ENCODE data around the gene SLC35G3. TPM values are rescaled to one million over a fixed set of nuclear protein-coding genes. Genes with fewer than 3 reads are reported as not detected.
"Not testable (repeated sequence)": the region's sequence is repeated elsewhere in the genome, so short reads cannot be mapped to it uniquely, and the experiment has no call there.

SLC35G3 gene
- not detected in 2 replicates for total RNA-seq (2016; rRNA removed; fragmentation: Illumina TruSeq; extraction: Trizol)
- total RNA-seq (2016; cell fraction: cytosol; rRNA removed; fragmentation: Illumina TruSeq; extraction: Trizol; ENCODE audit: low read depth) = not detected in 2 replicates
- total RNA-seq (2016; cell fraction: insoluble cytoplasmic fraction; rRNA removed; fragmentation: Illumina TruSeq; extraction: Trizol) = not detected in 2 replicates
- not detected in 2 replicates for total RNA-seq (2016; cell fraction: membrane; rRNA removed; fragmentation: Illumina TruSeq; extraction: Trizol)
- total RNA-seq (2016; cell fraction: nucleus; rRNA removed; fragmentation: Illumina TruSeq; extraction: Trizol) = not detected in 2 replicates
- polyA plus RNA-seq (2011; rRNA removed) = not detected in 2 replicates
- not detected in 2 replicates for polyA plus RNA-seq (2011; cell fraction: cytosol; rRNA removed)
- polyA plus RNA-seq (2011; cell fraction: nucleus; rRNA removed) = not detected in 2 replicates
- polyA plus RNA-seq (2012) = not detected in 2 replicates
- not detected in 2 replicates for polyA plus RNA-seq (2016; cell fraction: cytosol; fragmentation: Illumina TruSeq; extraction: Trizol; ENCODE audit: low read depth)
- not detected in 2 replicates for polyA plus RNA-seq (2016; cell fraction: insoluble cytoplasmic fraction; fragmentation: Illumina TruSeq; extraction: Trizol; ENCODE audit: low read depth)
- polyA plus RNA-seq (2016; cell fraction: membrane; fragmentation: Illumina TruSeq; extraction: Trizol; ENCODE audit: low read depth) = not detected in 2 replicates
- not detected in 2 replicates for polyA plus RNA-seq (2016; cell fraction: nucleus; fragmentation: Illumina TruSeq; extraction: Trizol; ENCODE audit: insufficient read depth, low read depth)
- polyA minus RNA-seq (2011; rRNA and poly(A)+ RNA removed; ENCODE audit: low replicate concordance) = not detected in 2 replicates
- not detected in 2 replicates for polyA minus RNA-seq (2011; cell fraction: cytosol; rRNA and poly(A)+ RNA removed)
- polyA minus RNA-seq (2011; cell fraction: nucleus; rRNA and poly(A)+ RNA removed) = not detected in 2 replicates
- not detected for Bru-seq, nascent RNA
- not detected for BruChase-seq, experiment 1, labeled RNA remaining after a 6-hour chase
- not detected for BruChase-seq, experiment 2, labeled RNA remaining after a 2-hour chase
- long read RNA-seq, experiment 1 = 0 reads
- long read RNA-seq, experiment 2 = 0 reads

GRCh38 chr17:35194001-35194400 lies at the start of gene SLC35G3:
TSS of gene SLC35G3 (minus strand) at chr17:35194393. CDS start at chr17:35194307, 86 bp downstream.
- DNase-seq (ENCODE audit: low spot score); H3K9me3 ChIP-seq (ENCODE audit: low read length); intact Hi-C loops (cut with micrococcal nuclease; ENCODE audit: unreplicated experiment); H4K20me1 ChIP-seq (ENCODE audit: insufficient read depth, low read length); BruUV-seq (replicated peaks); FAIRE-seq; H3K36me3 ChIP-seq (replicated peaks in 1 of 2; ENCODE audit: control insufficient read depth in 1 of 2, insufficient read depth in 2 of 2, low read length in 2 of 2); H3K4me3 ChIP-seq (replicated peaks in 1 of 3; ENCODE audit: insufficient read depth in 1 of 3, low read depth in 2 of 3, low read length in 3 of 3); in situ Hi-C loops (cut with HindIII; ENCODE audit: extremely low pct_ligation_motif_present, low pct_unique_long_range_greater_than_20kb); H3K79me2 ChIP-seq (ENCODE audit: insufficient read depth, low read length); CTCF ChIA-PET (ENCODE audit: low intra/inter-chr PET ratio, low total read pairs); ATAC-seq; H3K27me3 ChIP-seq (ENCODE audit: control insufficient read depth in 1 of 2, insufficient read depth in 2 of 2, low read length in 2 of 2); H3K4me1 ChIP-seq (ENCODE audit: insufficient read depth, low read length); POLR2A ChIA-PET; H3K9ac ChIP-seq (ENCODE audit: insufficient read depth, low read depth, low read length); H2AFZ ChIP-seq (ENCODE audit: low read length); H3K4me2 ChIP-seq (ENCODE audit: low read depth, low read length); H3K27ac ChIP-seq (ENCODE audit: extremely low read length, insufficient read depth, low read length): not testable (repeated sequence)
- 60% methylated on average over 9 of the region's 12 CpGs for WGBS (ENCODE audit: low lambda C conversion rate)

GRCh38 chr17:35243561-35244340 lies 49.6 kb upstream of the SLC35G3 start:
- Histone ChIP-seq H3K4me3 (replicated peaks in 1 of 3; ENCODE audit: insufficient read depth in 1 of 3, low read depth in 2 of 3, low read length in 3 of 3) (peak overlapping the region; percentile 59 to 76 (median 69); a peak in 5 of 6 replicates), H3K27me3 (ENCODE audit: control insufficient read depth in 1 of 2, insufficient read depth in 2 of 2, low read length in 2 of 2) (peaks cover 0 to 12% of the 10 kb centered on the region in 2 experiments; a peak in 2 of 5 replicates), H3K4me2 (ENCODE audit: low read depth, low read length) (peak overlapping the region; percentile 87), H2AFZ (ENCODE audit: low read length) (no peak overlapping the region), H3K4me1 (ENCODE audit: insufficient read depth, low read length) (peaks cover 9% of the 10 kb centered on the region), H3K79me2 (ENCODE audit: insufficient read depth, low read length) (no peaks in the 10 kb centered on the region), H3K27ac (ENCODE audit: extremely low read length, insufficient read depth, low read length) (no peak overlapping the region), H4K20me1 (ENCODE audit: insufficient read depth, low read length) (no peaks in the 10 kb centered on the region), H3K36me3 (replicated peaks in 1 of 2; ENCODE audit: control insufficient read depth in 1 of 2, insufficient read depth in 2 of 2, low read length in 2 of 2) (no peaks in the 10 kb centered on the region), H3K9ac (ENCODE audit: insufficient read depth, low read depth, low read length) (no peak overlapping the region), H3K9me3 (ENCODE audit: low read length) (no peaks in the 10 kb centered on the region)
- in situ Hi-C loops (cut with HindIII; ENCODE audit: extremely low pct_ligation_motif_present, low pct_unique_long_range_greater_than_20kb) = no loop called here
- 15% methylated on average over 11 of the region's 14 CpGs for WGBS (ENCODE audit: low lambda C conversion rate)
- POLR2A ChIA-PET = interaction anchor here (1.2 kb wide), 1 partner anchor 335 kb away, joined by 5 read pairs; the partner anchor contains the start of gene PEX12
- intact Hi-C loops (cut with micrococcal nuclease; ENCODE audit: unreplicated experiment) = no loop called here
- DNase-seq (ENCODE audit: low spot score) = no peak
- BruUV-seq (replicated peaks) = no TSS peak
- FAIRE-seq = no peak
- ATAC-seq = peak; percentile 47
- CTCF ChIA-PET (ENCODE audit: low intra/inter-chr PET ratio, low total read pairs) = no interaction called here
- TF ChIP-seq RBM22 (optimal IDR thresholded peaks at IDR 0.05; ENCODE audit: low read length) (no peak), HOXA5 (CRISPR knock-in tag; IDR thresholded peaks at IDR 0.05) (no peak), TGIF2 (CRISPR knock-in tag; IDR thresholded peaks at IDR 0.05) (no peak), ZZZ3 (CRISPR knock-in tag; IDR thresholded peaks at IDR 0.05; ENCODE audit: borderline replicate concordance) (no peak), ZFP1 (CRISPR knock-in tag; IDR thresholded peaks at IDR 0.05) (no peak), YEATS2 (CRISPR knock-in tag; IDR thresholded peaks at IDR 0.05; ENCODE audit: borderline replicate concordance) (no peak), ZNF232 (CRISPR knock-in tag; IDR thresholded peaks at IDR 0.05; ENCODE audit: borderline replicate concordance) (no peak), SAP130 (CRISPR knock-in tag; IDR thresholded peaks at IDR 0.05; ENCODE audit: low read depth) (no peak), ZNF337 (CRISPR knock-in tag; IDR thresholded peaks at IDR 0.05; ENCODE audit: borderline replicate concordance, low read depth) (no peak), HNRNPH1 (optimal IDR thresholded peaks at IDR 0.05; ENCODE audit: low read depth, low read length) (no peak), KLF6 (CRISPR knock-in tag; IDR thresholded peaks at IDR 0.05) (no peak), HNRNPK (IDR thresholded peaks at IDR 0.05; ENCODE audit: low read depth, low read length, poor library complexity, severe bottlenecking) (no peak), CSRNP1 (CRISPR knock-in tag; IDR thresholded peaks at IDR 0.05) (no peak)
